Activated CD4-positive, CD25-positive, alpha-beta regulatory T cell treated with anti-CD3 and anti-CD28 coated beads, Interleukin-2, amount 50 U/mL, for 72 hours (primary cell): ENCODE measurements around the gene CNTN4.

Experiments used
- DNase-seq: peaks from one replicate; pipeline ENCODE4 v3.0.0; 2021

CNTN4 gene

GRCh38 chr3:2823437-2824211 is 725.0 kb downstream of the CNTN4 start:
- DNase-seq = no peak

DNA sequence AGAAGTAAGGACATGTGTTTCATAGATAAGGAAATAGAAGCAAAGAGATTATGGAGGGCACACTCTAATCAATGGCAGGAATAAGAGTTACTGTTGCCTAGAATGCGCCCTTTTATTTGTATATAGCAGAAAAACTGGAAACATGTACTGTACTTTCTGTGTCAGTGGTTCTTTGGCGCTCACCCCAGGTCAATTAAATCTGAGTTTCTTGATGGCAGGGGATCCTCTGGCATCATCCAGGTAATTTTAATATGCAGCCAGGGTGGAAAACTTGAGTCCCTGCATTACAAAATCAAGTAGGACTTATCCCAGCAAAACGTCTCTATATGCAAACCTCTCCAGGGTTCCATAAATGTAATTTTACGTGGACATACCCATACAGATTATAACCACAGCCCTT is 727.4 kb downstream of the CNTN4 start:
- DNase-seq = no peak

- no peak for DNase-seq
Measured at GRCh38 chr3:2826453-2826852, 727.8 kb downstream of the CNTN4 start.

- no peak for DNase-seq
Measured at GRCh38 chr3:2837239-2837638, 738.6 kb downstream of the CNTN4 start.

DNA sequence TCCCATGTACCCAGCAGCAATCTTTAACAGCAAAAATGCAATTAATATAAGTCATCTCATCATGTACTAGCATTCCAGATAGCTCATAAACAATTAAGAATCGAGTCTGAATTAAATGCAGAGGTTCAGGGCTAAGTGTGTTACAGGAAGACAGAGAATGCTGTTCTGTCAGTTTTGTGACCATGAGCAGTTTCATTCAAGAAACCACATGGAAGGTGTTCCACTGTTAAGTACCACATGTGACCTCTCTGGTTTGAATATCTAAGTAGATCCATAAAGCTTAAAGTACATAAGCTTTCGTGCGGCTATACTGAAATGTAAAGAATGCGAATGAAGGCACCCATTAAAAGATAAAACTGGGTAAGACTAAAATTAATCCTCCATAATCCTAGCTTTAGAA is 739.2 kb downstream of the CNTN4 start:
- no peak for DNase-seq

DNA sequence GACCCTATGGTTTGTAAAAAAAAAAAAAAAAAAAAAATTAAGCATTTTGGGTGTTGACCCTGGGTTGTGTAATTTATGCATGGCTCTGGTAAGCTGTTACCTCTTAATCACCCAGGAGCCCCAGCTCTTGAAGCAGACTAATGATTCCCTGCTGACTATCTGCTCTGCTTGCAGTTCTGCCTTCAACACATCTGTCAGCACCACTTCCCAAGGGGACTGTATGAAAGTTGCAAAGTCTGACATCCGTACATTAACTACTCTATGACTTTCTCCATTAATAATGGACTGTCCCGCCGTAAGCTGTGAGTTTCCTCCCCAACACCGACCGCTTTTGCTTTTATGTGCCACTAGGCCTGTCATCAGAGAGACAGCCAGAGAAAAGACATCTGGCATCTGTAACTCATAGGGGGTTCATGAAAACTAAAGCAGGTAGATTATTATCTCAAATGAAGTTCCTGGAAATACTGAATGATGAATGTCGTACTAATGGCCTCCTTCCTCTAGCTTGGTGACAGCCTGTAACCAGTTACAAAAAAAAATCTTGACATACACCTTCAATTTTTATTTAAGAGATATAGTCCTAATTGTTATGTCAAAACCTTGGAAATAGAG is 740.0 kb downstream of the CNTN4 start:
- no peak for DNase-seq

DNA sequence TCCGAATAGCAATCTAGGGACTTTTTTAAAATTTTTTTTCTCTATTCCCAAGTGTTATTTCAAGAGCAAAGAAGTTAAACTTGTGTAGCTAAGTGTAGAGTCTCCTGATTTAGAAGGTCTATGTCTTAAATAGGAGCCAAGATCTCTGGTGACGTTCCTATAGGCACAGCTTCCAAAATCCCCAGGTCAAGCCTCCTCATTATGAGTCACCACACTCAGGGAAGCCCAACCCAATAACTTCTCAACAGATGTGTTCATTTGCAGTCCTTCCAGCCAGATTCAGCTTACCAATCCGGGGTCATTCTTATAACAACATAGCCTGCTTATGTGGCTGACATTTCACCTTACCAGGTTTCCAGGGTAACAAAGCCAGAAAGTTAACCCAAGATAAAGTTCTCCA is 741.2 kb downstream of the CNTN4 start:
- DNase-seq = no peak

DNA sequence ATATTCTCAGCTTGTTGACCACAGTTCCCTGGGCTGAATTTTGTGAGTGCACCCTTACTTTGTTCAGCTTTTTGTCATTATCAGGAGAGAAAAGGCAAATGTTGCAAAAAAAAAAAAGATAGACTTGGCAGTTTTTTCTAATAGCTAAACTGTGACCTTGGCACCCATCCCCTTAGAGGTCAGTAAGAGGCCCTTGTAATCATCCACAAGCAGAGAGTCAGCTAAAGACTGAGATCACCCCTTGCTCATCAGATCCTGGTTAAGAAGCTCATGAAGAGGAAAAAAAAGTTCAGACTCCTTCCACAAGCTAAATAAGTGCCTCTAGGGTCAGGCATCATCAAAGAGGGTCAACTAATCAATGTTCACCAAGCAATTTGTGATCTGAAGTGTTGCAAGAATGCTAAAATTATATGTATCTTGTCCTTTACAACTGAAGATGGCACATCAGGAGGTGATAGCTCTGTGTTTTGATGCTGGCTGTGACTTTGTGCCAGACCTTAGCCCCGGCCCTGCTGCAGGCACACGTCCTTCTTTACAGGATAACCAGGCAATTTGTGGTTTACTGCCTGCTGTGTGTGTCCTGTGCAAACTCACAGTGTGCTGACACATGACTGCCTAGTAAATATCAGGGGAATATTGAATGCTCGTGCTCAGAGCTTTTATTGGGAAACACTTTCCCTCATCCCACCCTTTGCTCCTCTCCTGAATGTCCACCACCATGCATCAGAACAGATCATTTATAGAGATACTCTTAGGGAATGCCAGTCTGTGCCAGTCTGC is 748.6 kb downstream of the CNTN4 start:
- DNase-seq = no peak

GRCh38 chr3:2849092-2849491 is 750.4 kb downstream of the CNTN4 start:
- no peak for DNase-seq

- DNase-seq = no peak
Measured at GRCh38 chr3:2850701-2851100, 752.0 kb downstream of the CNTN4 start.

- no peak for DNase-seq
Measured at GRCh38 chr3:2851361-2851760, 752.7 kb downstream of the CNTN4 start.

DNA sequence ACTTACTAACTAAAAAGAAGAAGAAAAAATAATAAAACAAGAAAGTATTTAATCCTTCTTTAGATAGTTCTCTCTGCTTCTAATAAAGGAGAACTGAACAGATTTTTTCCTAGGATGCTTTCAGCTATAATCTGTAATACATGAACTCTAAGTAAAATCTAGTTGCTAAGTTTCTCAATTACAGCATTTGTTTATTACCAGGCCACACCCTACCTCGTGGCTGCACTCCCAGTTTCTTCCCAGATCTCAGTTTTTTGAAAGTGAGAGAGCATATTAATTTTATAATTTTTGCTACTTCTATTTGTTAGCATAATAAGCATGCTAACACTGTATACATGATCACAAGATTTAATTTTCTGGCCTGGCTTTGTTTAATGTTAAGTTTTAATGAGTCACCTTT is 753.2 kb downstream of the CNTN4 start:
- DNase-seq = no peak

DNA sequence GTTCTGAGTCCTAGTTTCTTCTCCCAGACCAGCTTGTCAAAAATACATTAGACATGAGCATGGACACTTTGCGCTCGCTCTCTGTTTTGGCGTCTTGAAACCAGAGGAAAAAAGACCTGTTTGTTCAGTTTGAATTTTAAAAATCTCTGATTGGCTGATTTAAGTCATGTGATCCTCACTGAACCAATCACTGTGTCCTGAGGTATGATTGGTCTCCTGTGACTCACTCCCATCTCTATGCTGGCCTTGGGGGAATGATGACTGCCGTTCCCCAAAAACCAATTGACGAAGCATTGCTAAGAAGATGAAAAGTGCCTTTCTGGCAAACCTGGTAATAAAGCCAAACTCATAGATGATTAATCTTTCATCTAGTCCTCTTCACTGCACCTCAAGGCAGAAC is 755.0 kb downstream of the CNTN4 start:
- no peak for DNase-seq

DNA sequence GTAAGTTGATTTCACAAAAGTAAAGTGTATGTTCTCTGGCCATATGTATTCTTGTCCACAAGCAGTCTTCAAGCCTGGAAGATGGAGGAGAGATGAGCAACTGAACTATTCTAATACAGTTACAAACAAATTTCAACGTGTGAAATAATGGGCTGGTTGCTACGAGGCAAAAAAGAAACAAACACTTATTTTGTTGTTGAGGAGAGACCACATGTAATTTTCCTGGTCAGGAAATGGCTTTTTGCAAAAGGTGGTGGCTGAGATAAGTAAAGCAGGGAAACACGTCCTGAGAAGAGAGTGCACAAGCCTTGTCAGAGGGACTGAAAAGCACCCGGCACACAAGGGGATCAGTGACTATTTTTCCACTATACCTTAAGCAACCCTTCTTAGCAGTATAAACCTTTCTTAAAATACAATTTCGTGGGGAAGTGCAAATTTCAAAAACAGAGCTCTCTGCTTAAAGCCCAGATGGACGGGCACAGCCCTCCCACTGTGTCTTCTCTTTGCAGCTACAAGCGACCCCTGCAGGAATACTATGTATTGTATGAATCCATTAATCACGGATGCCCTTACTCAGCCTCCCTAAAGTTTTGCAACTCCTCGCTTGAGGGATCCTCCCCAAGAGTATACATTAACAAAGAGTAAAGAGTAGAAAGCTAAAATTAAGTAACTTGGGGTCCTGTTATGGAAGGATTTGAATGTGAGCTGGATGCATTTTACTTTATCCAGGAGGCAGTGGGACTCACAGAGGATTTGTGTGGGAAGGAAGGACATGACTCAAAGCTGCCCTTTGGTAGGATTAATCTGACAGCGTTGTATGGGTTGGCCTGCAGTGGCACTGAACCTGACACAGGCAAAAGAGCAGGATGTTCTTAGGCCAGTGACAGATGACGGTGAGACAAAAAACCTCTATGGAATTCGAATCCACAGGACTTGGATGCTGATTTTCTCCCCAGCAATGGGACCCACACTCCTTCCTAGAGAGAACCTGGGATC is 757.8 kb downstream of the CNTN4 start:
- no peak for DNase-seq

DNA sequence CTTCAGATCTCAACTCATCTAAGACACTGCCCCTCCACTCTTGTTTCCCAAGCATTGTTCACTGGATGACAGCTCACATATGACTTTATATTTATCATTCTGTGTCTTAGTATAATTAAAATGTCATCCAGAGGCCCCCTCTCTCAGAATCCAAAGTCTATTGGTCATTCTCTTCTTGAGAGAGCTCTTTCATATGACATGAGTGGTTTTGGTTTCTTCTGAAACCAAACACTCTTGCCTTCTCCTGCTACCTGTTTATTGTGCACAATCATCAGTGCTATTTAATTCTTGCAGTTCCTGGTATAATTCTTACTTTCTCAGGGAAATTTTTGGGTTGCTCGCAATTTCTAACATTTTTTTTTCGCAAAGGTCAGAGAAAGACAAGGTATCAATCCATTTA is 762.0 kb downstream of the CNTN4 start:
- no peak for DNase-seq

GRCh38 chr3:2861120-2861519 is 762.5 kb downstream of the CNTN4 start:
- DNase-seq = no peak

DNA sequence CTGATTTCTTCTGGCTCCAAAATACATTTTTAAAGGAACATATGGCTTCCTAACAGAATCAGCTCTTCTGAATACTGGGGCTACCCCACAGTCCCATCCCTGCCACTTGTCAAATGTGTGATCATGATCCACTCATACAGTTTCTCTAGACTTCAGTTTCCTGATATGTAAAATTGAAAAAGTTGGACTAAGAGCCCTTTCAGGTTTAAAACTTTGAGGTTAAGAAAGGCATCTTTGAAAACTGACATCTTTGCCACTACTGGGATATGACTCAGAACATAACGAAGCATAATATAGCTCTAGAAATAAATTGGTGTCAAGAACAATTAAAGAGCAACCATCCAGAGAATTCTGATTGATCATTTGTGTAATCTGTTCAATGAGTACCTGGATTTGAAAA is 763.3 kb downstream of the CNTN4 start:
- DNase-seq = no peak

GRCh38 chr3:2862366-2862765 is 763.7 kb downstream of the CNTN4 start:
- DNase-seq = no peak

DNA sequence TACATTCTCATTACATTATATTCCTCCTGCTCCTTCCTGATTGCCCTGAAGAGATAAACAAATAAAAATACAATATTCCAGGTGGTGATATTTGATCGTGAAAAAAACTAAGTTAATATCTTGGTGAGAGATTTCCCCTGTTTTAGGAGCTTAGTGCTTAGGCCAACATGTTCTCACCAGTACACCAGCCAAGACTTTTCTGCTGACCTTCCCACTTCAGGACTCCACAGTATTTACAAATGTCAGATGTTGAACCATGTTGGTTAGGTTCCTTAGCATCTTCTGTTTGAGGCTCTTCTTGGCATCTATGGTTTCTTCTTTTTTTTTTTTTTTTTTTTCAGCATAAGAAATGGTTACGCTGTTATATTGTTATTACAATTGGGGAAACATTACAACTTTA is 764.5 kb downstream of the CNTN4 start:
- DNase-seq = no peak

- no peak for DNase-seq
Measured at GRCh38 chr3:2869905-2870304, 771.2 kb downstream of the CNTN4 start.

- DNase-seq = no peak
Measured at GRCh38 chr3:2870724-2871333, 772.2 kb downstream of the CNTN4 start.

DNA sequence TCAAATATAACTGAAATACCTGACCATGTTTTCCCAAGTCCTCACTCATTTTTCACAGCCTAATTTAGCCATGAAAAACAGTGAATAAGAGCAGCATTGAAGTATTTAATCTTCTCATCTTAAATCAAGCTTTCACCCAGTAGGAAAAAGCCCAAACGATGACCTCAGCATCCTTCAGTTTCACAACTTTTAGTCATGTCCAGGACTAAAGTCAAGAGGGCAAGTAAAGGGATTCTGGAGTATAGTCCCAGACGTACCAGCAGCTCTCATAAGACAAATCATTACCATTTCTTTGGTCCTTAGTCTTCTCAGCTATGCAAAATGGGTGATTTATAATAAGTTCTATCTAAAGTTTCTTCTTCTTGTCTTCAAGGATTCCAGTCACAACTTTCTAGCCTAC is 774.2 kb downstream of the CNTN4 start:
- DNase-seq = no peak
